ENCODE data around the gene DSTN.

Gene DSTN

DNA sequence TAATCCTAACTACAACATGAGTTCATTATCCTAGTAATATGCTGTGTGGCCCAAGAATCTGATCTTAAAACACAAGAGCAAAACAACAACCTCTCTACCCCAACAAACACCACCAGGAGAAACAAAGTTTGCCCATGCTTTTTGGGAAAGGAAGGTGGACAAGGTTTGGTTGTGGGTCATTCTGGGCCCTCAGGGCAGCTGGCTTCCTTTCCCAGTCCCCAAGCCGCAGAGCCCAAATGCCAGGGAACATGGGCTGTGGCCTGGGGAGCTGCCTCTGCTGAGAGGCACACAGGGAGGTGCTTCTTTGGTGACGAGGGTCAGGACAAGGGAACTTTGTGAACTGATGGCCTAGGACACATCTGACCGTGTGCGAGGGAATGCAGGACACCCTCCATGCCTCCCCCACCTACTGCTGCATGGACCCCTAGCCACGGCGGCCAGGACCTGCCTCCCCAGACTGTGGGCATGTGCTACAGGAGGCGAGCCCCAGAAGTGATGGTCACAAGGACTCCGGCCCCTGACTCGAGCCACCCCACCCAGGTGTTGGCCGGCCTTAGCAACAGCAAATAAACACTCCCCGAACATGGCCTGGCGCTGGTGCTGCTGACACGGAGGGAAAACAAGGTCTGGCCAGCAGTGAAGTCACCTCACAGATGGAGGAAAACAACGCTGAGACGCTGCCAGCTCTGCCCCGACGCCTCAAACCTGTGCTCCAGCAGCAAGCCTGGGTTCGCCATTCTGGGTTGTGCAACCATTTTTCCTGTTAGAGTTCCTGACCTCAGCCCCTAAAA is 56.5 kb downstream of the DSTN start:
- TF ChIP-seq SP1 (IDR thresholded peaks at IDR 0.05) (no peak), NFRKB (IDR thresholded peaks at IDR 0.05) (no peak), HDGF (IDR thresholded peaks at IDR 0.05; ENCODE audit: borderline replicate concordance) (no peak), TARDBP (IDR thresholded peaks at IDR 0.05) (no peak), L3MBTL2 (conservative IDR thresholded peaks at IDR 0.05) (no peak), SUZ12 (IDR thresholded peaks at IDR 0.05) (no peak)
- no peak for DNase-seq (ENCODE audit: extremely low spot score)
- CTCF ChIA-PET, result no interaction called here
- POLR2A ChIA-PET, result no interaction called here

DNA sequence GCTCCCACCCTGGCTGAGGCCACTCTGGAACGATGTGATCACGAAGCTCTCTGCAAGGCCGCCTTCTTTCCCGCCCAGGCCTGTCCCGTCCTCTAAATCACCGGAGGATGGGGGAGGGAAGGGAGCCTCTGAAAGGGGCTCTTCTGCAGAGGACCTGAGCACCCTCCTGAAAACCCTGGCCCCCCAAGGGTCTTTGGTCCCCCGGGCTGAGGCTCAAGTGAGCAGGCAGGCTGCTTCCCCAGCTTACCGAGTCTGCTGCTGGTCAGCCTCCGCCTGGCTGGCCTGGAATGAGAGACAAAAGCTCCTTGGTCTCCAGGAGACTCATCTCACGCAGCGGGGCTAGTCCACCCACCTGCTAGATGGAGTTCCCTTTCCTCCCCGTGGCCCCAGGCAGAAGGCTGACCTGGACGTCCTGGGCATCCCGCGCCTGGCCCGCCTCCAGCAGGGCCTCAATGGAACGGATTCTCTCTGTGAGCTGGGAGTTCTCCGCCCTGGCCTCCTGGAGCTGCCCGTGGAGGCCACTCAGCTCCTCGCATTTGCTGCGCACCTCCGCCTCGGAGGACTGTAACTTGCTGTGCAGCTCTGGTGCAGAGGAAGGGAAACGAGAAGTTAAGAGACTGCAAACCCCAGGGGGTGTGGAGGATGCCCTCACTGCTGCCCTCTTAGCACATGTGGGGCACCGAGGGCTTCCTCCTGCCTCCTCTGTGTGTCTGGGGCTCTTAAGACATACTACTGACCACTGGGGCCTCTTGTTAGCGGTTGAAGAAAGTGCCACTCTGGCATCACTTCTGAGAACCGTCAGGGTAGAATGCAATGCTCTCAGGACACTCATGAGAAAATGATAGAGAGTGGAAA is 57.5 kb downstream of the DSTN start:
- POLR2A ChIA-PET, result no interaction called here
- CTCF ChIA-PET, result no interaction called here
- DNase-seq (ENCODE audit: extremely low spot score), result no peak
- no peak for TF ChIP-seq HDGF (IDR thresholded peaks at IDR 0.05; ENCODE audit: borderline replicate concordance)
- TF ChIP-seq FOXK2 (IDR thresholded peaks at IDR 0.05), result no peak
- TF ChIP-seq L3MBTL2 (conservative IDR thresholded peaks at IDR 0.05), result no peak
- TF ChIP-seq TARDBP (IDR thresholded peaks at IDR 0.05), result no peak
- TF ChIP-seq LEF1 (IDR thresholded peaks at IDR 0.05; ENCODE audit: borderline replicate concordance), result no peak

DNA sequence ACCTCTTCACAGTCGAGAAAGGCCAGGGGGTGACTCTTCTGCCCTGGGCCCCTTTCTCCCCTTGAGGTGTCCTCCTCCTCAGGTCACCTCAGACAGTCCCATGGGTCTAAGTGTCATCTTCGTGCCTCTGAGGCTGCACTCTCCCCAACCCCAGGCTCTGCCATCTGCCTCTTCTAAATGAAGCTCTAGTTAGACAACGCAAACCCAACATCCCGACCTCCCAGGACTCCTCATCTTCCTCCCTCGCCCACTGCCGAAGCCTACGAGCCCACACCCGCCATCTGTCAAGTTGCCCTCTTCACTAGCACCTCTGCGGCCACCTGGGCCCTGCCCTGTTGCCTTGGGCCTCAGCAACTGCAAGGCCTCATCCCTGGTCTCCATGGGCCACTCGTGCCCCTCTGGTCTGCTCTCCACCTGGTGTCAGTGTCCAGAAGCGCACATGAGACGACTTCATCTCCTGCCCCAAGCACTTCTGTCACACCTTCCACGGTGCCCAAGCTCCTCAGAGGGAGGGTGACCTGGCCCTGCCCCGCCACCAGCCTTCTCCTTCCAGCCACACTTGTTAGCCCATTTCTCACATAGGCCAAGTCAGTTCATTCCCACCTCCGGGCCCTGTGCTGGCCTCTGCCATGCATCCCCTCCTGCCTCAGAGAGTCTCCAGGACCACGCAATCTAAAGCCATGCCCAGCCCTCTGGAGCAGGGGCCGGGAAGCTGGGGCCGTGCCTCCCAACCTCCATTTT is 58.4 kb downstream of the DSTN start:
- CTCF ChIA-PET, result no interaction called here
- POLR2A ChIA-PET, result no interaction called here
- TF ChIP-seq HDGF (IDR thresholded peaks at IDR 0.05; ENCODE audit: borderline replicate concordance) (no peak), SUZ12 (IDR thresholded peaks at IDR 0.05) (no peak), ARNT (IDR thresholded peaks at IDR 0.05) (no peak)
- DNase-seq (ENCODE audit: extremely low spot score), result no peak

DNA sequence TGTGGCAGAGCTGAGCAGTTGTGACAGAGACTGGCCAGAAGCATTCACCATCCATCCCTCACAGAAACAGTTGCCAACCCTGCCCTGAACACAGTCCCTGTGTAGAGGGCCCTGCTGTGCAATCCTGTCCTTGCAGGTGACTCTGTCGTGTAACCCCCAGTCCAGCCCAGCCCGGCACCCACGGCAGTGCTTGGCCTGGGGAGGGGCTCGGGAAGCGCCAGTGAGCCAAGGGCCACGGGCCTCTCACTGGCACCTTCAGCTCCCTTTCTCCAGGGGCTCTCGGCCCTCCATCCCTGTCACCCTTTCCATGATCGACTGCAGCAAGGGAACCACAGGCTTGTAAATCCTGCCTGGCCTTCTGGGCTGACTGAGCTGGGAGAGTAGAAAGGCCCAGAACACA is 59.1 kb downstream of the DSTN start:
- TF ChIP-seq ARNT (IDR thresholded peaks at IDR 0.05), result no peak
- TF ChIP-seq BHLHE40 (IDR thresholded peaks at IDR 0.05; ENCODE audit: borderline replicate concordance), result no peak
- TF ChIP-seq FOXA1 (IDR thresholded peaks at IDR 0.05), result no peak
- TF ChIP-seq ZNF384 (IDR thresholded peaks at IDR 0.05), result no peak
- TF ChIP-seq CTBP1 (IDR thresholded peaks at IDR 0.05; ENCODE audit: borderline replicate concordance), result no peak
- TF ChIP-seq SP1 (IDR thresholded peaks at IDR 0.05), result no peak
- no peak for TF ChIP-seq FOXK2 (IDR thresholded peaks at IDR 0.05)
- TF ChIP-seq, protein P1, sequence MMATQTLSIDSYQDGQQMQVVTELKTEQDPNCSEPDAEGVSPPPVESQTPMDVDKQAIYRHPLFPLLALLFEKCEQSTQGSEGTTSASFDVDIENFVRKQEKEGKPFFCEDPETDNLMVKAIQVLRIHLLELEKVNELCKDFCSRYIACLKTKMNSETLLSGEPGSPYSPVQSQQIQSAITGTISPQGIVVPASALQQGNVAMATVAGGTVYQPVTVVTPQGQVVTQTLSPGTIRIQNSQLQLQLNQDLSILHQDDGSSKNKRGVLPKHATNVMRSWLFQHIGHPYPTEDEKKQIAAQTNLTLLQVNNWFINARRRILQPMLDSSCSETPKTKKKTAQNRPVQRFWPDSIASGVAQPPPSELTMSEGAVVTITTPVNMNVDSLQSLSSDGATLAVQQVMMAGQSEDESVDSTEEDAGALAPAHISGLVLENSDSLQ (IDR thresholded peaks at IDR 0.05), result no peak
- TF ChIP-seq ELF4 (IDR thresholded peaks at IDR 0.05), result no peak
- no peak for TF ChIP-seq L3MBTL2 (conservative IDR thresholded peaks at IDR 0.05)
- no peak for TF ChIP-seq FOXM1 (IDR thresholded peaks at IDR 0.05; ENCODE audit: borderline replicate concordance)
- TF ChIP-seq NFRKB (IDR thresholded peaks at IDR 0.05), result no peak
- TF ChIP-seq HDGF (IDR thresholded peaks at IDR 0.05; ENCODE audit: borderline replicate concordance), result no peak
- TF ChIP-seq SUZ12 (IDR thresholded peaks at IDR 0.05), result no peak
- no peak for TF ChIP-seq LEF1 (IDR thresholded peaks at IDR 0.05; ENCODE audit: borderline replicate concordance)
- no peak for TF ChIP-seq TARDBP (IDR thresholded peaks at IDR 0.05)
- ChIA-PET CTCF (no interaction called here), POLR2A (no interaction called here)
- DNase-seq (ENCODE audit: extremely low spot score), result no peak

DNA sequence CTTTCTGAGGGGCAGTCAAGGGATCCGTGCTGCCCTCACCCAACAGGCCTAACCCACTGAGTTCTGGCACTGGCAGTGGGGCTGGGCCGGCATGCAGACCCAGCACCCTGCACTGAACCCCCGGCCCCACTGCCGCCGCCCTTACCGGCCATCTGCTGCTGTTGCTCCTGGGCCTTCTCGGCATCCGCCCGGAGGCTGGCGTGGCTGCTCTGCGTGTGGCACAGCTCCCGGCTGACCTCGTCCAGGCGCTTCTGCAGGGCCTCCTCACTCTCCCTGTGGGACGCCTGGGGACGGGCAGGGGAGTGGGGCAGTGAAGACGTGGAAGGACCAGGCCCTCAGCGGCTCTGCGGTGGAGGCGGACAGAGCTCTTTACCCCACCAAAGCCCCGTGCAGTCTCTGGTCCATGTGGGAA is 59.8 kb downstream of the DSTN start:
- no peak for DNase-seq (ENCODE audit: extremely low spot score)
- POLR2A ChIA-PET, result no interaction called here
- CTCF ChIA-PET, result no interaction called here
- no peak for TF ChIP-seq ARNT (IDR thresholded peaks at IDR 0.05)
- TF ChIP-seq NFRKB (IDR thresholded peaks at IDR 0.05), result no peak
- no peak for TF ChIP-seq FOXK2 (IDR thresholded peaks at IDR 0.05)
- TF ChIP-seq SP1 (IDR thresholded peaks at IDR 0.05), result no peak
- TF ChIP-seq, protein P1 (IDR thresholded peaks at IDR 0.05), result no peak
- TF ChIP-seq TARDBP (IDR thresholded peaks at IDR 0.05), result no peak
- no peak for TF ChIP-seq HDGF (IDR thresholded peaks at IDR 0.05; ENCODE audit: borderline replicate concordance)
- no peak for TF ChIP-seq L3MBTL2 (conservative IDR thresholded peaks at IDR 0.05)
- no peak for TF ChIP-seq SUZ12 (IDR thresholded peaks at IDR 0.05)
- no peak for TF ChIP-seq ELF4 (IDR thresholded peaks at IDR 0.05)
- no peak for TF ChIP-seq FOXA1 (IDR thresholded peaks at IDR 0.05)
- no peak for TF ChIP-seq ZNF384 (IDR thresholded peaks at IDR 0.05)
- TF ChIP-seq FOXM1 (IDR thresholded peaks at IDR 0.05; ENCODE audit: borderline replicate concordance), result no peak
- no peak for TF ChIP-seq BHLHE40 (IDR thresholded peaks at IDR 0.05; ENCODE audit: borderline replicate concordance)
- TF ChIP-seq LEF1 (IDR thresholded peaks at IDR 0.05; ENCODE audit: borderline replicate concordance), result no peak
- no peak for TF ChIP-seq CTBP1 (IDR thresholded peaks at IDR 0.05; ENCODE audit: borderline replicate concordance)

DNA sequence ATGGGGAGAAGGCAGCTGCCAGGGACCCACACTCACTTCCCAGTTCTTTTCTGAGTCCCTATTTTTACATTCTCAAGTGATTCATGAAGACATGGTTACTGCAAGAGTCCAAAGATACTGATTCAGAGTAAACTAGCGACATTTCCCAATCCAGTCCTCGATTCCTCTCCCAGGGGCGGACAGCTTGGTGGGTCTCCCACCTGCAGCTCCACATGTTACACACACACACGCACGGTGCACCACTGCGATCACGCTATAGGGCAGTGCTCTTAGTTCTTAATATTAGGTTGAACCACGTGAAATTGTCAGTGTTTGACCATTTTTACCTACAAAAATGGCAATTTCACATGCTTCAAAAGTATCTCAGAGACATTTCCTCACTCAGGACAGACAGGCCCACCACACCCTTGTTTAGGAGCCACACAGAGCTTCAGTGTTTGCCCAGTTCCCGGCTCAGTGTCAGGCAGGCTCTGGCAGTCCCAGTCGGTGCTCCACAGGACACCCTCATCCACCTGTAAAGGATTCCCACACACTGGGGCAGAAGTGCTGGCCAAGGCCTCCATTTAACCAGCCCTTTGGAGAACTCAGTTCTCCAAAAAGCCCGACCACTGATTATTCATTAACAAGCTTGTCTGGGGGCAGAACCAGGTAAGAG is 60.4 kb downstream of the DSTN start:
- TF ChIP-seq ZNF384 (IDR thresholded peaks at IDR 0.05) (no peak), ELF4 (IDR thresholded peaks at IDR 0.05) (no peak), HDGF (IDR thresholded peaks at IDR 0.05; ENCODE audit: borderline replicate concordance) (no peak), L3MBTL2 (conservative IDR thresholded peaks at IDR 0.05) (no peak), FOXA1 (IDR thresholded peaks at IDR 0.05) (no peak), FOXK2 (IDR thresholded peaks at IDR 0.05) (no peak), CTBP1 (IDR thresholded peaks at IDR 0.05; ENCODE audit: borderline replicate concordance) (no peak), LEF1 (IDR thresholded peaks at IDR 0.05; ENCODE audit: borderline replicate concordance) (no peak), FOXM1 (IDR thresholded peaks at IDR 0.05; ENCODE audit: borderline replicate concordance) (no peak), TARDBP (IDR thresholded peaks at IDR 0.05) (no peak), ARNT (IDR thresholded peaks at IDR 0.05) (no peak), SP1 (IDR thresholded peaks at IDR 0.05) (no peak), SUZ12 (IDR thresholded peaks at IDR 0.05) (no peak), NFRKB (IDR thresholded peaks at IDR 0.05) (no peak)
- TF ChIP-seq, protein P1 (IDR thresholded peaks at IDR 0.05), result no peak
- DNase-seq (ENCODE audit: extremely low spot score), result no peak
- POLR2A ChIA-PET, result no interaction called here
- CTCF ChIA-PET, result no interaction called here
